ENCODE results near the gene MCAM.

The MCAM gene

DNA sequence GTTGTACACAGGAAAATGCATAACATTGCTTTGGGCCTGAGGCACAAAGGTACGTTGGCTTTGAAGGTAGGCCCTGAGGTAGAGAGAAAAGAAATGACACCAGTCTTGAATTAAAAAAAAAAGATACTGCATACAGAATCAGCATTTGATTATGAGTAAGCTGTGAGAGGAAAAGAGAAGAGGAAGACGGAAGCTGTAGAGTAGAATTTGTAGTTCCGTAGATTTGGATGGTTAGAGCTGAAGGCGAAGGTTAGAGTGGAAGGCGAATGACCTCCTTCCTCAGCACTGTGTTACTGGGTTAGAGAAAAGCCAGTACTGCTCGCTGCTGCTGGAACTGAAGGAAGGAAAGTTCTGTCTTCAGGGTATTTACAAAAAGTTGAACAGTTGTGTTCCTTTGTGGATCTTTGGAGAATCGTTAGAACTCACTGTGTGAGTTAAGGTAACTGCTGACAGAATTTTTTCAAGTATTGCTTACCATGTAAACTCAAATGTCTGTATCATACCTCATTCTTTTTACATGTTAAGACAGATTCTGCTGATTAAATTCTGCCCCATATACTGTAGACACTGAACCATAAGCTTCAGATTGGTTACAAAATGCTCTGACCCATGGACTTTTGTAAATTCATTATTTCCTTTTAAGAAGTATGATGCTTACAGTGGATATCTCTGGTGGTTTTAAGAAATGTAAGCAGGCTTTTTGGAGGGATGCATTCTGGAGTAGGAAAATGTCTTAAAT is 50.2 kb downstream of the MCAM start:
- no peak for DNase-seq (ENCODE audit: low read depth in 2 of 2, low spot score in 1 of 2)

DNA sequence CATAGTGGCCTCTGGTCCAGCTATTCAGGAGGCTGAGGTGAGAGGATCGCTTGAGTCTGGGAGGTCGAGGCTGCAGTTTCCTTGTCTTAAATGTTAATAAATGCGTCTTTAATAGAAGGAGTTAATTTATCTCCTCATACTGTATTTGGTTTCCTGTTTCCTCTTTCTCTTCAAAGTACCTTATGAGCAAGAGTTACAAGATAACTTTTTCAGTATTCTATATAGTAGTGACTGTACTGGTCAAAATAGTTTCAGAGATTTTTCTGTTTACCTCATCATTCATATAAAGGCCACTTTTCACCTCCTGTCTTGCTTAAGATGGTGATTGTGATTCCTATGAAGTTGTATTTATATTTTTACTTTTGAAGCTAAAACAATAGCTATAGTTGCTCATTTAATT is 50.9 kb downstream of the MCAM start:
- DNase-seq (ENCODE audit: low read depth in 2 of 2, low spot score in 1 of 2), result no peak

DNA sequence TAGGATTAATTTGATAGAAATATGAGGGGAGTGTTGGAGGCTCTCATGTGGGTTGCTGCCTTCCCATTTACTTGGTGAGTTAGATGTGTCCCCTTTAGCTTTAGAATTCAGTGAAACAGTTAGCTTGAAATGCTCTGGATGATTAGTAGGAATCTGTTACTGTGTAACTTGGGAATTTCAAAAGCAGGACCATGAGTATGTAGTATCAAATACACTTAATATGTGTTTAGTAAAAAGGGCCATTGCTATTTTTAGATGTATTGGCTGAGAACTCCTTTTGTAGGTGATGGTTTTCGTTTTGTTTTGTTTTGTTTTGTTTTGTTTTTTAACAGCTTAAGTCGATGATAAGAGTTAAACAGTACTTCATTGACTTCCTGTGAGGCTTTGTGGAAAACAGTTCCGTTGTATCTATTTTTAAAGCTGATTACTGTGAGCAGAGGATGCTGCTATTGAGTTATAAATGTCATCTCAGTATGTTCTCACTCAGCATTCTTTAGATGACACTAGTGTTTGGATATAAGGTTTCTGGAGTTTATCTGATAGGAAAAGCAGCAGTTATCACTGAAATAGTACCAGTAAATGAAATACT is 53.5 kb downstream of the MCAM start:
- DNase-seq (ENCODE audit: low read depth in 2 of 2, low spot score in 1 of 2), result no peak

DNA sequence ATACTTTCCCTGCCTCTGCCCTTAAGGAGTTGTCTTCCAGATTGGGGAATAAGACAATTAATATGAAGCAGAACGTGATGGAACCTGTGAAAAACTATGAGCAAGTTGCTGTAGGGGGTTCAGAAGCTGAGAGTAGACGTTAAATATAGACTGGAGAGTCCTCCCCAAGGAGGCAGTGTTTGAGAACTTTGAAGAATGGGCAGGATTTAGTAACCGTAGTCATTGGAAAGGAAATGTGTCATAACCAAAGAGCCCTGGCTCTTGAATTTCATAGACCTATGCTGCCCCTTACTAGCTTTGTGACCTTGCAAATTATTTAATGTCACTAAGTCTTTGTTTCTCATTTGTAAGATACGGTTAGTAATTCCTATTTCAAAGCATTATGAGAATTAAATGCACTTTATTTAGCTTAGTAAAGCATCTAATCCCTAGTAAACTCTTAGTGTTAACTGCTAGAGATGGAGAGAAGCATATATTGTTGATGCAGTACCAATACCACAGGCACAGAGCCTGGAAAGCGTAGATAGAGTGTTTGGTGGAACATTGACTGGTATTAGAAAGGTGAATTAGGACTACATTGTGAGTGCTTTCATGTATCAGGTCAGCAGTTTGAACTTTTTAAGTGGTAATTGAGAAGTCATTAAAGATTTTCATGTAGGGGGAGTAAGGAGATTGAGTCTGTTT is 54.1 kb downstream of the MCAM start:
- no peak for DNase-seq (ENCODE audit: low read depth in 2 of 2, low spot score in 1 of 2)

DNA sequence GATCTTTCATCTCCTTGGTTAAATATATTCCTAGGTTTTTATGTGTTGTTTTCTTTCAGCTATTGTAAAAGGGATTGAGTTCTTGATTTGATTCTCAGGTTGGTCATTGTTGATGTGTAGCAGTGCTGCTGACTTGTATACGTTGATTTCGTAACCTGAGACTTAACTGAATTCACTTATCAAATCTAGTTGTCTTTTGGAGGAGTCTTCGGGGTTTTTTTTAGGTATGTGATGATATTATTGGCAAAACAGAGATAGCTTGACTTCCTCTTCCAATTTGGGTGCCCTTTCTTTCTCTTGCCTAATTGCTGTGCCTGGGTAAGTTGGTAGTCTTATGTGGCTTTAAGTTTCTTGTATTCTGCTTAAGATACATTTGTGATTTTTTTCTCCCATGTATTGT is 57.9 kb downstream of the MCAM start:
- DNase-seq (ENCODE audit: low read depth in 2 of 2, low spot score in 1 of 2), result no peak

All from stimulated activated CD8-positive, alpha-beta memory T cell treated with anti-CD3 and anti-CD28 coated beads, Interleukin-4, amount 100 ng/mL, for 1 hour (primary cell).